ENCODE data around the gene INSM2.

INSM2 gene

GRCh38 chr14:35526962-35527361, 7.0 kb upstream of the INSM2 start:
- H3K4me3 ChIP-seq (replicated peaks in 1 of 2; ENCODE audit: low read depth in 2 of 2, low read length in 2 of 2): no peak overlapping the region
- no peak for TF ChIP-seq CTCF (IDR thresholded peaks at IDR 0.05; ENCODE audit: low read depth, low read length)
- DNase-seq (ENCODE audit: low read depth in 2 of 2): no peak

- H3K4me3 ChIP-seq (replicated peaks in 1 of 2; ENCODE audit: low read depth in 2 of 2, low read length in 2 of 2): no peak overlapping the region
- no peak for TF ChIP-seq CTCF (IDR thresholded peaks at IDR 0.05; ENCODE audit: low read depth, low read length)
- no peak for DNase-seq (ENCODE audit: low read depth in 2 of 2)
Observed at GRCh38 chr14:35531960-35532747, 1.8 kb upstream of the INSM2 start.

- DNase-seq (ENCODE audit: low read depth in 2 of 2): peak; percentile 3 to 21
- H3K4me3 ChIP-seq (replicated peaks in 1 of 2; ENCODE audit: low read depth in 2 of 2, low read length in 2 of 2): peak overlapping the region; percentile 49 to 60
- TF ChIP-seq CTCF (IDR thresholded peaks at IDR 0.05; ENCODE audit: low read depth, low read length): no peak
Observed at GRCh38 chr14:35532783-35533356, 1.1 kb upstream of the INSM2 start.

- DNase-seq (ENCODE audit: low read depth in 2 of 2): peak in 1 of 2 donors; percentile 10
- TF ChIP-seq CTCF (IDR thresholded peaks at IDR 0.05; ENCODE audit: low read depth, low read length): no peak
- H3K4me3 ChIP-seq (replicated peaks in 1 of 2; ENCODE audit: low read depth in 2 of 2, low read length in 2 of 2): peak overlapping the region; percentile 60 to 61
Observed at GRCh38 chr14:35534208-35534872, 376 bp downstream of the INSM2 start.

GRCh38 chr14:35534873-35535482, 1.0 kb downstream of the INSM2 start:
- peak overlapping the region; percentile 26 to 27 for H3K4me3 ChIP-seq (replicated peaks in 1 of 2; ENCODE audit: low read depth in 2 of 2, low read length in 2 of 2)
- peak; percentile 65 to 69 for DNase-seq (ENCODE audit: low read depth in 2 of 2)
- TF ChIP-seq CTCF (IDR thresholded peaks at IDR 0.05; ENCODE audit: low read depth, low read length): no peak

- DNase-seq (ENCODE audit: low read depth in 2 of 2): no peak
- TF ChIP-seq CTCF (IDR thresholded peaks at IDR 0.05; ENCODE audit: low read depth, low read length): no peak
- H3K4me3 ChIP-seq (replicated peaks in 1 of 2; ENCODE audit: low read depth in 2 of 2, low read length in 2 of 2): peak overlapping the region; percentile 21 to 27
Observed at GRCh38 chr14:35535483-35536112, 1.6 kb downstream of the INSM2 start.

Measured in cardiac fibroblast (primary cell).